ENCODE data around the gene TNRC6C. TPM values are rescaled to one million over a fixed set of nuclear protein-coding genes. Genes with fewer than 3 reads are reported as not detected.

The TNRC6C gene
- total and polyA plus RNA-seq, 2 of the 13 experiments (the other 11 are each of a cell fraction or from before 2014, with no cell fraction given): 0.66 to 4.9 TPM

DNA sequence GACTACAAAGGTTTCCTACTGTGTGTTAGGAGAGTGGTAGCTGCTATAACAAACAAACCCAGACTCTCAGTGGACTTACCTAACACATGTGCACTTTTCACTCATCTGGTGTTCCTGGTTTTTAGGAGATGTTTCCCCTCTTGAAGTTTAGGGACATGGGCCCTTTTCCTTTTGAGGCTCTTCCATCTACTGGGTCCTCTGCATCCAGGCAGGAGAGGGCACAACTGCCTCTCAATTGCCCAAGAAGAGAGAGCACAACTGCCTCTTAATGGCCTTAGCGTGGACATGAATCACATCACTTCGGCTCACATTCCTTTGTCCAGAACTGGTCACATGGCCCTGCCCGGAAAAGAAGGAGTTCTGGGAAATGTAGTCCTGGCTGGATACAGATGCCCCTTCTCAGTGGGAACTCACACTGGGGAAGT, 9.8 kb upstream of the TNRC6C start (continued):
- TF ChIP-seq CHD2 (IDR thresholded peaks at IDR 0.05; ENCODE audit: low read depth, low read length): no peak
- TF ChIP-seq ZKSCAN1 (IDR thresholded peaks at IDR 0.05; ENCODE audit: low read length): no peak
- TF ChIP-seq, protein P1, sequence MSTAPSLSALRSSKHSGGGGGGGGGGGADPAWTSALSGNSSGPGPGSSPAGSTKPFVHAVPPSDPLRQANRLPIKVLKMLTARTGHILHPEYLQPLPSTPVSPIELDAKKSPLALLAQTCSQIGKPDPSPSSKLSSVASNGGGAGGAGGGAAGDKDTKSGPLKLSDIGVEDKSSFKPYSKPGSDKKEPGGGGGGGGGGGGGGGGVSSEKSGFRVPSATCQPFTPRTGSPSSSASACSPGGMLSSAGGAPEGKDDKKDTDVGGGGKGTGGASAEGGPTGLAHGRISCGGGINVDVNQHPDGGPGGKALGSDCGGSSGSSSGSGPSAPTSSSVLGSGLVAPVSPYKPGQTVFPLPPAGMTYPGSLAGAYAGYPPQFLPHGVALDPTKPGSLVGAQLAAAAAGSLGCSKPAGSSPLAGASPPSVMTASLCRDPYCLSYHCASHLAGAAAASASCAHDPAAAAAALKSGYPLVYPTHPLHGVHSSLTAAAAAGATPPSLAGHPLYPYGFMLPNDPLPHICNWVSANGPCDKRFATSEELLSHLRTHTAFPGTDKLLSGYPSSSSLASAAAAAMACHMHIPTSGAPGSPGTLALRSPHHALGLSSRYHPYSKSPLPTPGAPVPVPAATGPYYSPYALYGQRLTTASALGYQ (CRISPR knock-in tag; IDR thresholded peaks at IDR 0.05): no peak
- TF ChIP-seq GATAD1 (CRISPR knock-in tag; IDR thresholded peaks at IDR 0.05): 0 out of 2 replicates have a peak, but pooled peaks have one; percentile 21
- TF ChIP-seq, protein P2, sequence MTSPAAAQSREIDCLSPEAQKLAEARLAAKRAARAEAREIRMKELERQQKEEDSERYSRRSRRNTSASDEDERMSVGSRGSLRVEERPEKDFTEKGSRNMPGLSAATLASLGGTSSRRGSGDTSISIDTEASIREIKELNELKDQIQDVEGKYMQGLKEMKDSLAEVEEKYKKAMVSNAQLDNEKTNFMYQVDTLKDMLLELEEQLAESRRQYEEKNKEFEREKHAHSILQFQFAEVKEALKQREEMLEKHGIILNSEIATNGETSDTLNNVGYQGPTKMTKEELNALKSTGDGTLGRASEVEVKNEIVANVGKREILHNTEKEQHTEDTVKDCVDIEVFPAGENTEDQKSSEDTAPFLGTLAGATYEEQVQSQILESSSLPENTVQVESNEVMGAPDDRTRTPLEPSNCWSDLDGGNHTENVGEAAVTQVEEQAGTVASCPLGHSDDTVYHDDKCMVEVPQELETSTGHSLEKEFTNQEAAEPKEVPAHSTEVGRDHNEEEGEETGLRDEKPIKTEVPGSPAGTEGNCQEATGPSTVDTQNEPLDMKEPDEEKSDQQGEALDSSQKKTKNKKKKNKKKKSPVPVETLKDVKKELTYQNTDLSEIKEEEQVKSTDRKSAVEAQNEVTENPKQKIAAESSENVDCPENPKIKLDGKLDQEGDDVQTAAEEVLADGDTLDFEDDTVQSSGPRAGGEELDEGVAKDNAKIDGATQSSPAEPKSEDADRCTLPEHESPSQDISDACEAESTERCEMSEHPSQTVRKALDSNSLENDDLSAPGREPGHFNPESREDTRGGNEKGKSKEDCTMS (CRISPR knock-in tag; conservative IDR thresholded peaks at IDR 0.05): no peak
- TF ChIP-seq RFXAP (CRISPR knock-in tag; IDR thresholded peaks at IDR 0.05; ENCODE audit: borderline replicate concordance): no peak
- no peak for TF ChIP-seq AHR (CRISPR knock-in tag; IDR thresholded peaks at IDR 0.05)
- TF ChIP-seq FOXJ3 (CRISPR knock-in tag; IDR thresholded peaks at IDR 0.05; ENCODE audit: borderline replicate concordance): no peak
- no peak for TF ChIP-seq CCAR2 (optimal IDR thresholded peaks at IDR 0.05; ENCODE audit: low read depth, low read length)
- TF ChIP-seq, protein P3, sequence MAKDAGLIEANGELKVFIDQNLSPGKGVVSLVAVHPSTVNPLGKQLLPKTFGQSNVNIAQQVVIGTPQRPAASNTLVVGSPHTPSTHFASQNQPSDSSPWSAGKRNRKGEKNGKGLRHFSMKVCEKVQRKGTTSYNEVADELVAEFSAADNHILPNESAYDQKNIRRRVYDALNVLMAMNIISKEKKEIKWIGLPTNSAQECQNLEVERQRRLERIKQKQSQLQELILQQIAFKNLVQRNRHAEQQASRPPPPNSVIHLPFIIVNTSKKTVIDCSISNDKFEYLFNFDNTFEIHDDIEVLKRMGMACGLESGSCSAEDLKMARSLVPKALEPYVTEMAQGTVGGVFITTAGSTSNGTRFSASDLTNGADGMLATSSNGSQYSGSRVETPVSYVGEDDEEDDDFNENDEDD (CRISPR knock-in tag; IDR thresholded peaks at IDR 0.05; ENCODE audit: borderline replicate concordance): no peak
- no peak for TF ChIP-seq ZNF101 (CRISPR knock-in tag; IDR thresholded peaks at IDR 0.05; ENCODE audit: borderline replicate concordance, low read depth)
- no peak for TF ChIP-seq MTA1 (CRISPR knock-in tag; IDR thresholded peaks at IDR 0.05; ENCODE audit: borderline replicate concordance)
- peak; percentile 98 for TF ChIP-seq THAP11 (CRISPR knock-in tag; IDR thresholded peaks at IDR 0.05)
- TF ChIP-seq, protein P4, sequence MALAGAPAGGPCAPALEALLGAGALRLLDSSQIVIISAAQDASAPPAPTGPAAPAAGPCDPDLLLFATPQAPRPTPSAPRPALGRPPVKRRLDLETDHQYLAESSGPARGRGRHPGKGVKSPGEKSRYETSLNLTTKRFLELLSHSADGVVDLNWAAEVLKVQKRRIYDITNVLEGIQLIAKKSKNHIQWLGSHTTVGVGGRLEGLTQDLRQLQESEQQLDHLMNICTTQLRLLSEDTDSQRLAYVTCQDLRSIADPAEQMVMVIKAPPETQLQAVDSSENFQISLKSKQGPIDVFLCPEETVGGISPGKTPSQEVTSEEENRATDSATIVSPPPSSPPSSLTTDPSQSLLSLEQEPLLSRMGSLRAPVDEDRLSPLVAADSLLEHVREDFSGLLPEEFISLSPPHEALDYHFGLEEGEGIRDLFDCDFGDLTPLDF (CRISPR knock-in tag; IDR thresholded peaks at IDR 0.05): no peak
- TF ChIP-seq ZNF430 (CRISPR knock-in tag; IDR thresholded peaks at IDR 0.05): 0 out of 2 replicates have a peak, but pooled peaks have one; percentile 26
- TF ChIP-seq ZNF335 (CRISPR knock-in tag; IDR thresholded peaks at IDR 0.05): no peak
- no peak for TF ChIP-seq ZNF883 (CRISPR knock-in tag; IDR thresholded peaks at IDR 0.05; ENCODE audit: not compliant biosample characterization)
- TF ChIP-seq, protein P5, sequence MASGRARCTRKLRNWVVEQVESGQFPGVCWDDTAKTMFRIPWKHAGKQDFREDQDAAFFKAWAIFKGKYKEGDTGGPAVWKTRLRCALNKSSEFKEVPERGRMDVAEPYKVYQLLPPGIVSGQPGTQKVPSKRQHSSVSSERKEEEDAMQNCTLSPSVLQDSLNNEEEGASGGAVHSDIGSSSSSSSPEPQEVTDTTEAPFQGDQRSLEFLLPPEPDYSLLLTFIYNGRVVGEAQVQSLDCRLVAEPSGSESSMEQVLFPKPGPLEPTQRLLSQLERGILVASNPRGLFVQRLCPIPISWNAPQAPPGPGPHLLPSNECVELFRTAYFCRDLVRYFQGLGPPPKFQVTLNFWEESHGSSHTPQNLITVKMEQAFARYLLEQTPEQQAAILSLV (CRISPR knock-in tag; IDR thresholded peaks at IDR 0.05; ENCODE audit: borderline replicate concordance): no peak
- no peak for TF ChIP-seq ZNF670 (CRISPR knock-in tag; IDR thresholded peaks at IDR 0.05; ENCODE audit: borderline replicate concordance)
- no peak for TF ChIP-seq ZNF17 (CRISPR knock-in tag; IDR thresholded peaks at IDR 0.05)
- no peak for TF ChIP-seq NR3C1 (CRISPR knock-in tag; IDR thresholded peaks at IDR 0.05)
- no peak for TF ChIP-seq SNAI1 (CRISPR knock-in tag; IDR thresholded peaks at IDR 0.05; ENCODE audit: borderline replicate concordance)
- no peak for TF ChIP-seq ZBTB8A (CRISPR knock-in tag; IDR thresholded peaks at IDR 0.05; ENCODE audit: borderline replicate concordance, low read depth)
- TF ChIP-seq TOPORS (CRISPR knock-in tag; IDR thresholded peaks at IDR 0.05): no peak
- TF ChIP-seq IRF2 (CRISPR knock-in tag; IDR thresholded peaks at IDR 0.05): no peak
